Endothelial cell (in vitro differentiated cells): Measurements from ENCODE around the gene CCDC60. TPM values are rescaled to one million over a fixed set of nuclear protein-coding genes. Genes with fewer than 3 reads are reported as not detected.
A peak's percentile ranks its signal among the peaks of the same experiment; 100 is the strongest.

ENCODE experiments used
- DNase-seq: peaks from one replicate; pipeline ENCODE4 v3.0.0; 2021; ENCODE audit warnings: low spot score
- H3K27ac Mint-ChIP-seq: one replicate; pipeline ENCODE4 v1.8.0; 2021; ENCODE audit warnings: mixed read lengths, inconsistent platforms; ENCODE audit not compliant: unreplicated experiment
- H3K27me3 Mint-ChIP-seq: one replicate; pipeline ENCODE4 v1.8.0; 2021; ENCODE audit warnings: mild to moderate bottlenecking, moderate library complexity, mixed read lengths, inconsistent platforms; ENCODE audit not compliant: unreplicated experiment
- H3K36me3 Mint-ChIP-seq: one replicate; pipeline ENCODE4 v1.8.0; 2021; ENCODE audit warnings: mild to moderate bottlenecking, low read depth, mixed read lengths, inconsistent platforms; ENCODE audit not compliant: unreplicated experiment
- H3K4me1 Mint-ChIP-seq: one replicate; pipeline ENCODE4 v1.8.0; 2021; ENCODE audit warnings: mild to moderate bottlenecking, mixed read lengths, inconsistent platforms; ENCODE audit not compliant: unreplicated experiment
- H3K4me3 Mint-ChIP-seq: one replicate; pipeline ENCODE4 v1.8.0; 2021; ENCODE audit warnings: mild to moderate bottlenecking, mixed read lengths, inconsistent platforms; ENCODE audit not compliant: unreplicated experiment
- H3K9me3 Mint-ChIP-seq: one replicate; pipeline ENCODE4 v1.8.0; 2021; ENCODE audit warnings: mixed read lengths, inconsistent platforms; ENCODE audit not compliant: unreplicated experiment
- total RNA-seq: library from RNA; stranded (reverse); fragmentation: NEBNext Ultra II Directional; extraction: Animal tissue kit (Norgen Biotek cat#: 25700); gene quantifications from one replicate; pipeline ENCODE4 v1.2.1, GENCODE V29; 2021; ENCODE audit not compliant: unreplicated experiment
- TF ChIP-seq, protein P1 (sequence below): fragments of 200-600 bp; sonication (generic); IDR thresholded peaks from one replicate; pipeline ENCODE4 v1.5.0; 2021; ENCODE audit warnings: antibody characterized with exemption; ENCODE audit not compliant: unreplicated experiment

Gene CCDC60
- total RNA-seq, 1 donor from 2014 or later, result 1.9 TPM

DNA sequence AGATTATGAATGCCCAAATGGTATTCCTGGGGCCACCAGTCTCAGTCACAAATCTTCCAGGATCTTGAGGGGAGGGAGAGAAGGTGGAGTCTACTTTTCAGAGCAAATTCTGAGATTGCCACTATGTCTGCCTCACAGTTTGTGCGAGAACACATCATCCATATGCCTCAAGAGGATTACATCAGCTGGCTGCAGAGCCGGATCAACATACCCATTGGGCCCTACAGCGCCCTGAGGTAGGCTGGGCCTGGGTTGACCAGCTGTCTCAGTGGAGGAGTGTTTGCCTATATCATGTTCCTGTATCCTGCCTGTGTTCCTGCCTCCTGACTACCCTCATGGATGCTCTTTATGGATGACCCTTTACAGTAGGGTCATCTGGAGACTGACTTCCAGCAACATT is 205.9 kb downstream of the CCDC60 start:
- no peak for DNase-seq
- peaks cover 1% of the 10 kb centered on the region for H3K27me3 Mint-ChIP-seq
- H3K36me3 Mint-ChIP-seq, result peaks cover 60% of the 10 kb centered on the region
- H3K27ac Mint-ChIP-seq, result no peak overlapping the region
- TF ChIP-seq, protein P1, sequence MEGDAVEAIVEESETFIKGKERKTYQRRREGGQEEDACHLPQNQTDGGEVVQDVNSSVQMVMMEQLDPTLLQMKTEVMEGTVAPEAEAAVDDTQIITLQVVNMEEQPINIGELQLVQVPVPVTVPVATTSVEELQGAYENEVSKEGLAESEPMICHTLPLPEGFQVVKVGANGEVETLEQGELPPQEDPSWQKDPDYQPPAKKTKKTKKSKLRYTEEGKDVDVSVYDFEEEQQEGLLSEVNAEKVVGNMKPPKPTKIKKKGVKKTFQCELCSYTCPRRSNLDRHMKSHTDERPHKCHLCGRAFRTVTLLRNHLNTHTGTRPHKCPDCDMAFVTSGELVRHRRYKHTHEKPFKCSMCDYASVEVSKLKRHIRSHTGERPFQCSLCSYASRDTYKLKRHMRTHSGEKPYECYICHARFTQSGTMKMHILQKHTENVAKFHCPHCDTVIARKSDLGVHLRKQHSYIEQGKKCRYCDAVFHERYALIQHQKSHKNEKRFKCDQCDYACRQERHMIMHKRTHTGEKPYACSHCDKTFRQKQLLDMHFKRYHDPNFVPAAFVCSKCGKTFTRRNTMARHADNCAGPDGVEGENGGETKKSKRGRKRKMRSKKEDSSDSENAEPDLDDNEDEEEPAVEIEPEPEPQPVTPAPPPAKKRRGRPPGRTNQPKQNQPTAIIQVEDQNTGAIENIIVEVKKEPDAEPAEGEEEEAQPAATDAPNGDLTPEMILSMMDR, result no peak
- H3K4me3 Mint-ChIP-seq, result peak overlapping the region; percentile 65
- no peaks in the 10 kb centered on the region for H3K9me3 Mint-ChIP-seq
- H3K4me1 Mint-ChIP-seq, result no peaks in the 10 kb centered on the region

DNA sequence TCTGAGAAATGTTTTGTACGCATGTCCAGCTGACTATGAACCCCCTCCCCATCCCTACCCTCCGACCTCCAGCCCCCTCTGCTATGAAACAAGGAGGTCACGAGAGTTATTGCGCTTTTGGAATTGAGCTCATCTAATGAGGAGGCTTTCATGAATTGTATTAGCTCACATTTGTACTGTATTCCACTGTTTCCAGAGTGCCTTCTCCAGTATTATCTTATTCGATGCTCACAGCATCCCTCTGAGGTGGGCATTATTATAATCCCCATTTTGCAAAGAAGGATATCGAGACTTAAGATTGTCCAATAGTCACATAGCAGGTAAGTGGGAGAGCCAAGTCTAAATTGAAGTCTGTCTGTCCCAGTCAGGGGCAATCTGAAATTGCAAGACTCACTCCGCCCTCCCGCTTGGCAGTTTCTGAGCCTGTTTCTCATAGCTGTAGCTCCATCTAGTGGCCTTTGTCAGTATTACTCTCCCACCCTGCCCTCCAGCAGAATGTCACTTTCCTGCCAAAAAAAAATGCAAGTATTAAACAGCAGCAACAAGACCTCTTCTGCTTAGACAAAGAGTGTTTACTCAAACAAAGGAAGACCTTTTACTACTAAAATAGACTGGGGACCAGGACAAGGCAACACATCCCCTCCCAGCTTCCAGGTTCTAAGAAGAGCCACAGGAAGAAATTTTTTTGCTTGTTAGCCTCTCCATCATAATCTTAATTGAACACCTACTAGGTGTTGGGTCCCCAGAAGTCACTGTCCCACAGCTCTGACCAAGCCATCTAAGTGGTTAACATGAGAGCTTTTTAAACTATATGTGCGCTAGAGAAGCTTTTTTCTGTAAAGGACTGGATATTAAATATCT is 210.5 kb downstream of the CCDC60 start:
- Mint-ChIP-seq H3K4me3 (no peak overlapping the region), H3K36me3 (peaks cover 33% of the 10 kb centered on the region), H3K4me1 (no peaks in the 10 kb centered on the region), H3K9me3 (no peaks in the 10 kb centered on the region), H3K27ac (no peak overlapping the region), H3K27me3 (peaks cover 1% of the 10 kb centered on the region)
- TF ChIP-seq, protein P1, result peak; percentile 88
- peak; percentile 78 for DNase-seq

DNA sequence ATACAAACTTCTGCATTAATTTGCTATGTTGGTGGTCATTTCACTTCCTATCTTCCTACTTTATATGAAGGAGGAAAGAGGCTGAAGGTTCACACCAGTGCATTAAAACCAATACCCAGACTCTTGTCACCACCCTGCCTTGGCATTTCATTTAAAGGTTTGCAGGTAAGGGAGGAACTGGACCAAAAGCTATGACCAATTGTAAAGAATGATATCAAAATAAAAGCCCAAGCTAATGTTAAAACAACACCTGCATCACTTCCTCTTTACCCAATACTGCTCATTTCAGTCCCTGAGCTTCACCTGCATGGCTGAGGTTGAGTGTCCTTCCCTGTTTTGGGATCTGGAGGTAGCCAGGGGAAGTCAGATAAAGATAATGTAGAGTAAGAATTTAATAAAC is 211.8 kb downstream of the CCDC60 start:
- Mint-ChIP-seq H3K27me3 (peaks cover 2% of the 10 kb centered on the region), H3K4me3 (no peak overlapping the region), H3K4me1 (no peaks in the 10 kb centered on the region), H3K9me3 (no peaks in the 10 kb centered on the region), H3K27ac (no peak overlapping the region), H3K36me3 (peaks cover 26% of the 10 kb centered on the region)
- TF ChIP-seq, protein P1, result no peak
- no peak for DNase-seq

DNA sequence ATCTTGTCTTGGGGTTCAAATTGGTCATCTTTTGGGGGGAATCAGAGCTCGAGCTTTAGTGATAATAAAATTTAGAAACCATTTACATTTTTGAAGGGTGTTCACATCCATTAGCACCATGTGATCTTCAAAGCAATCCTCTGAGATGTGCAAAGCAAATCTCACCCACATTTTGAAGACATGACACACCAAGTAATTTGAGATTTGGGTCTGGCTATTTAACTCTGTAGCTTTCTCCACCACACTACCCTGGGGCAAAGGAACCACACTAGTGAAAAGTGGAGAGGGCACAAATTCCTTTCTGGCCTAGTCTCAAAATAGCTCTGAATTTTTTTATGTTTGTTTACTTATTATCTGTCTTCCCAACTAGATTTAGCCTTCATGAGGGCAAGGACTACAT is 212.5 kb downstream of the CCDC60 start:
- TF ChIP-seq, protein P1, result no peak
- Mint-ChIP-seq H3K27me3 (peaks cover 2% of the 10 kb centered on the region), H3K4me1 (no peaks in the 10 kb centered on the region), H3K36me3 (peaks cover 21% of the 10 kb centered on the region), H3K27ac (no peak overlapping the region), H3K4me3 (no peak overlapping the region), H3K9me3 (no peaks in the 10 kb centered on the region)
- no peak for DNase-seq

DNA sequence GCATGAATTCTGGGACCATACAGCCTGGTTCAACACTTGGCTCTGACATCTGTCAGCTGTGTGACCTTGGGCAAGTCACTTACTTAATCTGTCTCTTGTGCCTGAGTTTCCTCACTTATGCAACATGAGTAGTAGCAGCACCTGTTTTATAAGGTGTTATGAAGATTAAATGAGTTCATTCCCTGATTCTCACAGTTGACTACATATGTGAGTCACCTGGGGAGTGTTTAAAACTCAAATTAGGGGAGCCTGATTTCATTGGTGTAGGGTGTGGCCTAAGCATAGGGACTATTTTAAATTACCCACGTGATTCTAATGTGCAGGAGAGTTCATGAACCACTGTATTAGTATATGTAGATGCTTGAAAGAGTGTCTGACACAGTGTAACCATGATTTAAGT is 222.3 kb downstream of the CCDC60 start:
- TF ChIP-seq, protein P1, result no peak
- H3K36me3 Mint-ChIP-seq, result no peaks in the 10 kb centered on the region
- H3K4me1 Mint-ChIP-seq, result peaks cover 5% of the 10 kb centered on the region
- H3K27ac Mint-ChIP-seq, result no peak overlapping the region
- H3K4me3 Mint-ChIP-seq, result no peak overlapping the region
- DNase-seq, result no peak
- no peaks in the 10 kb centered on the region for H3K9me3 Mint-ChIP-seq
- no peaks in the 10 kb centered on the region for H3K27me3 Mint-ChIP-seq
